Measurements from ENCODE around the gene VPS37B.

GRCh38 chr12:122823429-122823828 lies 72.5 kb downstream of the VPS37B start:
- TF ChIP-seq, protein P1, sequence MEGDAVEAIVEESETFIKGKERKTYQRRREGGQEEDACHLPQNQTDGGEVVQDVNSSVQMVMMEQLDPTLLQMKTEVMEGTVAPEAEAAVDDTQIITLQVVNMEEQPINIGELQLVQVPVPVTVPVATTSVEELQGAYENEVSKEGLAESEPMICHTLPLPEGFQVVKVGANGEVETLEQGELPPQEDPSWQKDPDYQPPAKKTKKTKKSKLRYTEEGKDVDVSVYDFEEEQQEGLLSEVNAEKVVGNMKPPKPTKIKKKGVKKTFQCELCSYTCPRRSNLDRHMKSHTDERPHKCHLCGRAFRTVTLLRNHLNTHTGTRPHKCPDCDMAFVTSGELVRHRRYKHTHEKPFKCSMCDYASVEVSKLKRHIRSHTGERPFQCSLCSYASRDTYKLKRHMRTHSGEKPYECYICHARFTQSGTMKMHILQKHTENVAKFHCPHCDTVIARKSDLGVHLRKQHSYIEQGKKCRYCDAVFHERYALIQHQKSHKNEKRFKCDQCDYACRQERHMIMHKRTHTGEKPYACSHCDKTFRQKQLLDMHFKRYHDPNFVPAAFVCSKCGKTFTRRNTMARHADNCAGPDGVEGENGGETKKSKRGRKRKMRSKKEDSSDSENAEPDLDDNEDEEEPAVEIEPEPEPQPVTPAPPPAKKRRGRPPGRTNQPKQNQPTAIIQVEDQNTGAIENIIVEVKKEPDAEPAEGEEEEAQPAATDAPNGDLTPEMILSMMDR (IDR thresholded peaks at IDR 0.05), result no peak
- no peak for TF ChIP-seq POLR2A (IDR thresholded peaks at IDR 0.05)

All from breast epithelium (tissue), 3 donors.